Mesendoderm (in vitro differentiated cells): ENCODE data around the gene SCN2B.

Experiments used
- DNase-seq: peaks from one replicate; pipeline ENCODE4 v3.0.0; 2013
- H2AK5ac ChIP-seq: 2 replicates; pipeline ENCODE4 v1.6.1; 2013; ENCODE audit warnings: low read length, inconsistent platforms
- H2BK120ac ChIP-seq: 2 replicates; pipeline ENCODE4 v1.6.1; 2013; ENCODE audit warnings: low read depth, mild to moderate bottlenecking, low read length, moderate library complexity, mixed read lengths
- H2BK15ac ChIP-seq: replicated peaks from 2 replicates; pipeline ENCODE4 v1.6.1; 2013; ENCODE audit warnings: low read depth, mild to moderate bottlenecking, moderate library complexity
- H2BK5ac ChIP-seq: 2 replicates; pipeline ENCODE4 v1.6.1; 2013; ENCODE audit warnings: low read length, inconsistent platforms
- H3K18ac ChIP-seq: 2 replicates; pipeline ENCODE4 v1.6.1; 2013; ENCODE audit warnings: mild to moderate bottlenecking, low read length, mixed read lengths
- H3K23ac ChIP-seq: one replicate; pipeline ENCODE4 v1.6.1; 2013; ENCODE audit warnings: low read length
- H3K27ac ChIP-seq: 2 replicates; pipeline ENCODE4 v1.5.1; 2013; ENCODE audit warnings: low read depth, mild to moderate bottlenecking, inconsistent platforms, low read length, moderate library complexity
- H3K27me3 ChIP-seq: 2 replicates; pipeline ENCODE4 v1.6.1; 2013; ENCODE audit warnings: low read length, control low read depth, mild to moderate bottlenecking, inconsistent platforms; ENCODE audit not compliant: insufficient read depth, poor library complexity
- H3K36me3 ChIP-seq: 2 replicates; pipeline ENCODE4 v1.6.1; 2013; ENCODE audit warnings: low read length, inconsistent platforms; ENCODE audit not compliant: control insufficient read depth, insufficient read depth
- H3K4ac ChIP-seq: one replicate; pipeline ENCODE4 v1.6.1; 2013; ENCODE audit warnings: low read depth, mild to moderate bottlenecking, low read length, moderate library complexity
- H3K4me1 ChIP-seq: 2 replicates; pipeline ENCODE4 v1.6.1; 2013; ENCODE audit warnings: low read depth, low read length, inconsistent platforms; ENCODE audit not compliant: control insufficient read depth
- H3K4me2 ChIP-seq: 2 replicates; pipeline ENCODE4 v1.6.1; 2013; ENCODE audit warnings: low read length
- H3K4me3 ChIP-seq: 2 replicates; pipeline ENCODE4 v1.5.1; 2013; ENCODE audit warnings: mild to moderate bottlenecking, low read length
- H3K56ac ChIP-seq: one replicate; pipeline ENCODE4 v1.6.1; 2013; ENCODE audit warnings: low read length
- H3K79me1 ChIP-seq: 2 replicates; pipeline ENCODE4 v1.6.1; 2013; ENCODE audit warnings: low read length, inconsistent platforms
- H3K79me2 ChIP-seq: 2 replicates; pipeline ENCODE4 v1.6.1; 2013; ENCODE audit warnings: mild to moderate bottlenecking, low read length; ENCODE audit not compliant: control insufficient read depth, insufficient read depth
- H3K9ac ChIP-seq: 2 replicates; pipeline ENCODE4 v1.6.1; 2013; ENCODE audit warnings: low read length, inconsistent platforms
- H4K5ac ChIP-seq: one replicate; pipeline ENCODE4 v1.6.1; 2013; ENCODE audit warnings: low read length
- H4K8ac ChIP-seq: one replicate; pipeline ENCODE4 v1.6.1; 2013; ENCODE audit warnings: low read depth, mild to moderate bottlenecking, control low read depth, low read length, moderate library complexity
- WGBS: extraction: QIAGEN DNeasy Blood & Tissue Kit; methylation state at CpG from one replicate; pipeline ENCODE4 v1.1.7; 2013; ENCODE audit warnings: low lambda C conversion rate, missing lambda C conversion rate; ENCODE audit not compliant: insufficient coverage; ENCODE audit errors: extremely low coverage; 5-methylcytosine and 5-hydroxymethylcytosine counted together

The SCN2B gene

GRCh38 chr11:118124929-118125535, 51.4 kb downstream of the SCN2B start:
- no peak overlapping the region for H2BK15ac ChIP-seq
- WGBS = no CpG with 5 or more reads among the region's 8 CpGs
- H3K9ac ChIP-seq = no peak overlapping the region
- no peaks in the 10 kb centered on the region for H3K79me1 ChIP-seq
- H2AK5ac ChIP-seq = no peak overlapping the region
- no peak overlapping the region for H3K27ac ChIP-seq
- H3K18ac ChIP-seq = no peak overlapping the region
- no peak overlapping the region for H4K5ac ChIP-seq
- no peak for DNase-seq
- H2BK5ac ChIP-seq = no peak overlapping the region
- no peaks in the 10 kb centered on the region for H3K4me1 ChIP-seq
- H2BK120ac ChIP-seq = no peak overlapping the region
- H3K4me2 ChIP-seq = no peak overlapping the region
- no peak overlapping the region for H3K4me3 ChIP-seq
- no peak overlapping the region for H4K8ac ChIP-seq
- H3K79me2 ChIP-seq = no peaks in the 10 kb centered on the region
- no peaks in the 10 kb centered on the region for H3K27me3 ChIP-seq
- no peak overlapping the region for H3K56ac ChIP-seq
- no peaks in the 10 kb centered on the region for H3K36me3 ChIP-seq
- H3K23ac ChIP-seq = no peak overlapping the region
- no peak overlapping the region for H3K4ac ChIP-seq

GRCh38 chr11:118120793-118121192, 55.6 kb downstream of the SCN2B start:
- H3K79me1 ChIP-seq = no peaks in the 10 kb centered on the region
- no peak overlapping the region for H2BK5ac ChIP-seq
- H3K4me1 ChIP-seq = no peaks in the 10 kb centered on the region
- no peaks in the 10 kb centered on the region for H3K36me3 ChIP-seq
- WGBS = no CpG with 5 or more reads among the region's 1 CpG
- H2BK120ac ChIP-seq = no peak overlapping the region
- no peak overlapping the region for H4K5ac ChIP-seq
- H3K79me2 ChIP-seq = no peaks in the 10 kb centered on the region
- no peak overlapping the region for H2BK15ac ChIP-seq
- H3K18ac ChIP-seq = no peak overlapping the region
- no peak overlapping the region for H3K23ac ChIP-seq
- H3K4ac ChIP-seq = no peak overlapping the region
- H3K27ac ChIP-seq = no peak overlapping the region
- H3K4me2 ChIP-seq = no peak overlapping the region
- H3K56ac ChIP-seq = no peak overlapping the region
- DNase-seq = no peak
- no peak overlapping the region for H2AK5ac ChIP-seq
- no peak overlapping the region for H3K4me3 ChIP-seq
- H3K9ac ChIP-seq = no peak overlapping the region
- H4K8ac ChIP-seq = no peak overlapping the region
- no peaks in the 10 kb centered on the region for H3K27me3 ChIP-seq

- Histone ChIP-seq H4K5ac (no peak overlapping the region), H3K4me3 (no peak overlapping the region), H3K9ac (no peak overlapping the region), H2BK120ac (no peak overlapping the region), H2AK5ac (no peak overlapping the region), H3K4me2 (no peak overlapping the region), H3K79me2 (no peaks in the 10 kb centered on the region), H3K4me1 (no peaks in the 10 kb centered on the region), H3K27ac (no peak overlapping the region), H3K79me1 (no peaks in the 10 kb centered on the region), H2BK15ac (no peak overlapping the region), H4K8ac (no peak overlapping the region), H3K36me3 (no peaks in the 10 kb centered on the region), H3K56ac (no peak overlapping the region), H3K23ac (no peak overlapping the region), H3K18ac (no peak overlapping the region), H2BK5ac (no peak overlapping the region), H3K27me3 (no peaks in the 10 kb centered on the region), H3K4ac (no peak overlapping the region)
- WGBS = no CpG with 5 or more reads among the region's 9 CpGs
- no peak for DNase-seq
These were observed 58.4 kb downstream of the SCN2B start for GRCh38 chr11:118117790-118118601.

GRCh38 chr11:118115048-118115447, 61.4 kb downstream of the SCN2B start:
- no CpG with 5 or more reads among the region's 7 CpGs for WGBS
- Histone ChIP-seq H2BK15ac (no peak overlapping the region), H3K23ac (no peak overlapping the region), H3K9ac (no peak overlapping the region), H4K8ac (no peak overlapping the region), H3K4me1 (no peaks in the 10 kb centered on the region), H2BK120ac (no peak overlapping the region), H2BK5ac (no peak overlapping the region), H3K4ac (no peak overlapping the region), H3K4me3 (no peak overlapping the region), H3K56ac (no peak overlapping the region), H3K27me3 (no peaks in the 10 kb centered on the region), H3K79me2 (no peaks in the 10 kb centered on the region), H3K79me1 (no peaks in the 10 kb centered on the region), H3K4me2 (no peak overlapping the region), H3K27ac (no peak overlapping the region), H3K36me3 (no peaks in the 10 kb centered on the region), H2AK5ac (no peak overlapping the region), H3K18ac (no peak overlapping the region), H4K5ac (no peak overlapping the region)
- DNase-seq = no peak

- Histone ChIP-seq H3K23ac (no peak overlapping the region), H3K27ac (no peak overlapping the region), H4K8ac (no peak overlapping the region), H3K18ac (no peak overlapping the region), H3K79me2 (no peaks in the 10 kb centered on the region), H2AK5ac (no peak overlapping the region), H3K36me3 (no peaks in the 10 kb centered on the region), H4K5ac (no peak overlapping the region), H2BK120ac (no peak overlapping the region), H3K4ac (no peak overlapping the region), H3K27me3 (no peaks in the 10 kb centered on the region), H3K9ac (no peak overlapping the region), H3K4me3 (no peak overlapping the region), H3K56ac (no peak overlapping the region), H3K4me1 (no peaks in the 10 kb centered on the region), H2BK5ac (no peak overlapping the region), H3K79me1 (no peaks in the 10 kb centered on the region), H2BK15ac (no peak overlapping the region), H3K4me2 (no peak overlapping the region)
- WGBS = no CpG with 5 or more reads among the region's 1 CpG
- no peak for DNase-seq
These were observed 62.2 kb downstream of the SCN2B start for GRCh38 chr11:118114266-118114665.
